H1 (cell line): Measurements from ENCODE around the gene RABGAP1. TPM values are rescaled to one million over a fixed set of nuclear protein-coding genes. Genes with fewer than 3 reads are reported as not detected.

Source experiments
- CTCF ChIA-PET: fragments of 300-600 bp; sonication (Branson Sonifier 250); formaldehyde crosslinking; loops from one replicate; lab custom pipeline; 2021; ENCODE audit not compliant: partially characterized antibody; lab: Charles Lee
- POLR2A ChIA-PET: fragments of 300-600 bp; sonication (Branson Sonifier 250); formaldehyde crosslinking; loops from one replicate; lab custom pipeline; 2021; ENCODE audit warnings: inconsistent platforms; ENCODE audit not compliant: partially characterized antibody; lab: Charles Lee
- DNase-seq, 2 experiments: peaks; one replicate each; pipeline versions ENCODE4 v3.0.0 to v3.0.0-alpha.2; 2010 to 2022; ENCODE audit warnings: low spot score in 2 of 2, low read depth in 1 of 2, mixed read lengths in 1 of 2
- FAIRE-seq: peaks from 2 replicates; lab custom pipeline; 2011; peaks lifted over from hg19 to GRCh38; lab: Jason Lieb, UNC
- H2AFZ ChIP-seq: 2 replicates; pipeline ENCODE4 v1.8.1; 2012; ENCODE audit warnings: low read length, inconsistent platforms
- H2AK5ac ChIP-seq: 2 replicates; pipeline ENCODE4 v1.6.1; 2013; ENCODE audit warnings: low read depth, low read length
- H2BK120ac ChIP-seq: replicated peaks from 2 replicates; pipeline ENCODE3; 2013; ENCODE audit warnings: low read depth, low read length, inconsistent platforms
- H2BK12ac ChIP-seq: 2 replicates; pipeline ENCODE4 v1.6.1; 2013; ENCODE audit warnings: low read depth, low read length
- H2BK15ac ChIP-seq: 2 replicates; pipeline ENCODE4 v1.6.1; 2013; ENCODE audit warnings: low read length
- H2BK20ac ChIP-seq: 2 replicates; pipeline ENCODE4 v1.6.1; 2013; ENCODE audit warnings: low read length
- H2BK5ac ChIP-seq: 2 replicates; pipeline ENCODE4 v1.6.1; 2013; ENCODE audit warnings: low read depth, low read length
- H3K14ac ChIP-seq: 2 replicates; pipeline ENCODE4 v1.6.1; 2013; ENCODE audit warnings: inconsistent platforms; ENCODE audit not compliant: insufficient read length
- H3K18ac ChIP-seq: 2 replicates; pipeline ENCODE4 v1.6.1; 2013; ENCODE audit warnings: low read length; ENCODE audit errors: extremely low read depth
- H3K23ac ChIP-seq: 2 replicates; pipeline ENCODE4 v1.6.1; 2013; ENCODE audit warnings: inconsistent platforms; ENCODE audit not compliant: insufficient read length
- H3K23me2 ChIP-seq: 2 replicates; pipeline ENCODE4 v1.6.1; 2013; ENCODE audit warnings: low read depth, low read length
- H3K27ac ChIP-seq: 2 replicates; pipeline ENCODE4 v1.6.1; 2011; ENCODE audit warnings: low read depth, low read length, inconsistent platforms
- H3K27me3 ChIP-seq, 4 experiments: replicated peaks in 1 of 4; 1 replicate in 1 of 4; 2 replicates in 3 of 4; pipeline versions ENCODE4 v1.6.1 to v1.8.1; 2011 to 2013; ENCODE audit warnings: low read length in 3 of 4, mild to moderate bottlenecking in 3 of 4, inconsistent platforms in 2 of 4, mixed read lengths in 2 of 4, moderate library complexity in 1 of 4; ENCODE audit not compliant: control insufficient read depth in 3 of 4, insufficient read depth in 3 of 4; ENCODE audit errors: extremely low read depth in 1 of 4
- H3K36me3 ChIP-seq, 4 experiments: 2 replicates each; pipeline versions ENCODE4 v1.6.1 to v1.8.1; 2011 to 2013; ENCODE audit warnings: mild to moderate bottlenecking in 4 of 4, low read length in 3 of 4, moderate library complexity in 2 of 4, control low read depth in 1 of 4, inconsistent platforms in 1 of 4; ENCODE audit not compliant: insufficient read depth in 4 of 4, control insufficient read depth in 2 of 4
- H3K4ac ChIP-seq: replicated peaks from 2 replicates; pipeline ENCODE3; 2013; ENCODE audit warnings: low read length, low read depth, mixed read lengths, inconsistent platforms; ENCODE audit not compliant: insufficient read length
- H3K4me1 ChIP-seq, 4 experiments: replicated peaks in 1 of 4; 1 replicate in 1 of 4; 2 replicates in 3 of 4; pipeline versions ENCODE4 v1.6.1 to v1.8.1; 2011 to 2013; ENCODE audit warnings: low read length in 3 of 4, inconsistent platforms in 2 of 4, mixed read lengths in 1 of 4; ENCODE audit not compliant: insufficient read depth in 4 of 4, control insufficient read depth in 3 of 4
- H3K4me2 ChIP-seq, 2 experiments: 2 replicates each; pipeline versions ENCODE4 v1.6.1 to v1.8.1; 2011 to 2013; ENCODE audit warnings: low read depth in 2 of 2, low read length in 2 of 2, control low read depth in 1 of 2, inconsistent platforms in 1 of 2, mild to moderate bottlenecking in 1 of 2; ENCODE audit not compliant: insufficient read depth in 1 of 2
- H3K4me3 ChIP-seq, 4 experiments: fragments of 200-600, 300-600 bp in 1 of 4; sonication (generic), shearing (Covaris generic), sonication (Bioruptor Twin) in 1 of 4; 2 replicates each; pipeline versions ENCODE4 v1.5.1 to v1.8.1; 2011 to 2016; ENCODE audit warnings: low read length in 4 of 4, low read depth in 3 of 4, control low read depth in 2 of 4, inconsistent platforms in 2 of 4, mild to moderate bottlenecking in 2 of 4, mixed read lengths in 1 of 4, moderate library complexity in 1 of 4; ENCODE audit not compliant: insufficient read depth in 2 of 4; ENCODE audit errors: extremely low read depth in 1 of 4
- H3K56ac ChIP-seq: replicated peaks from 2 replicates; pipeline ENCODE3; 2013; ENCODE audit warnings: low read depth, mild to moderate bottlenecking, mixed read lengths, low read length, inconsistent platforms; ENCODE audit not compliant: insufficient read length
- H3K79me1 ChIP-seq: 2 replicates; pipeline ENCODE4 v1.6.1; 2013; ENCODE audit warnings: low read depth, low read length, control low read depth
- H3K79me2 ChIP-seq, 2 experiments: 2 replicates each; pipeline versions ENCODE4 v1.6.1 to v1.8.1; 2012 to 2013; ENCODE audit warnings: low read length in 2 of 2, mild to moderate bottlenecking in 2 of 2, inconsistent platforms in 1 of 2; ENCODE audit not compliant: insufficient read depth in 2 of 2, control insufficient read depth in 1 of 2
- H3K9ac ChIP-seq, 4 experiments: replicated peaks in 1 of 4; 1 replicate in 1 of 4; 2 replicates in 3 of 4; pipeline versions ENCODE4 v1.6.1 to v1.8.1; 2011 to 2013; ENCODE audit warnings: low read depth in 3 of 4, low read length in 3 of 4, control low read depth in 2 of 4, mild to moderate bottlenecking in 2 of 4, moderate library complexity in 2 of 4, inconsistent platforms in 1 of 4; ENCODE audit errors: extremely low read depth in 1 of 4
- H3K9me3 ChIP-seq, 2 experiments: 2 replicates each; pipeline versions ENCODE4 v1.6.1 to v1.8.1; 2012 to 2013; ENCODE audit warnings: mild to moderate bottlenecking in 2 of 2, moderate library complexity in 2 of 2, control low read depth in 1 of 2, inconsistent platforms in 1 of 2, low read depth in 1 of 2, low read length in 1 of 2, mixed read lengths in 1 of 2; ENCODE audit not compliant: insufficient read depth in 2 of 2
- H4K20me1 ChIP-seq, 2 experiments: replicated peaks in 1 of 2; 2 replicates each; pipeline versions ENCODE3 to v1.8.1; 2011 to 2013; ENCODE audit warnings: inconsistent platforms in 2 of 2, low read length in 2 of 2, mild to moderate bottlenecking in 1 of 2; ENCODE audit not compliant: insufficient read depth in 2 of 2, control insufficient read depth in 1 of 2
- H4K5ac ChIP-seq: 2 replicates; pipeline ENCODE4 v1.6.1; 2013; ENCODE audit warnings: low read length, low read depth, mixed read lengths, inconsistent platforms; ENCODE audit not compliant: insufficient read length
- H4K8ac ChIP-seq: 2 replicates; pipeline ENCODE4 v1.8.0; 2013; ENCODE audit warnings: mild to moderate bottlenecking, moderate library complexity, low read length, inconsistent platforms; ENCODE audit not compliant: insufficient read depth; ENCODE audit errors: extremely low read depth
- H4K91ac ChIP-seq: replicated peaks from 2 replicates; pipeline ENCODE3; 2013; ENCODE audit warnings: low read length, mixed read lengths, inconsistent platforms; ENCODE audit not compliant: insufficient read length
- WGBS, 2 experiments: shearing (Covaris generic) in 1 of 2; methylation state at CpG; one replicate each; pipeline versions ENCODE4 v1.1.6 to v1.1.7; 2013 to 2015; ENCODE audit warnings: low lambda C conversion rate in 2 of 2, mixed read lengths in 2 of 2, inconsistent platforms in 1 of 2, low coverage in 1 of 2, missing lambda C conversion rate in 1 of 2; ENCODE audit not compliant: insufficient replicate concordance in 2 of 2, insufficient coverage in 1 of 2, insufficient read length in 1 of 2; ENCODE audit errors: extremely low coverage in 1 of 2, missing lambda C conversion rate in 1 of 2; 5-methylcytosine and 5-hydroxymethylcytosine counted together
- polyA plus RNA-seq, 7 experiments: library from polyadenylated mRNA; depleted of rRNA in 3 of 7; stranded (reverse) in 5 of 7; unstranded in 2 of 7; fragments of >200 nt in 5 of 7; fragments of 200-250 nt in 2 of 7; gene quantifications; 1 replicate in 5 of 7; 2 replicates in 1 of 7; 4 replicates in 1 of 7; pipeline versions ENCODE4 v1.2.1 to v1.2.3, GENCODE V29; 2011 to 2013; ENCODE audit warnings: missing spikeins in 2 of 7, mixed read lengths in 2 of 7
- total RNA-seq: library from RNA; stranded (reverse); fragmentation: NEBNext Ultra II Directional; extraction: Animal tissue kit (Norgen Biotek cat#: 25700); gene quantifications from 2 replicates; pipeline ENCODE4 v1.2.1, GENCODE V29; 2021

The RABGAP1 gene
- total and polyA plus RNA-seq, 2 of the 8 experiments (the other 6 are each of a cell fraction or from before 2014, with no cell fraction given): 15.7 to 38.3 TPM

GRCh38 chr9:123040801-123041200 is 100.0 kb downstream of the RABGAP1 start:
- H3K56ac ChIP-seq: no peak overlapping the region
- CTCF ChIA-PET: interaction anchor here (0.6 kb wide), 1 partner anchor 253 kb away, joined by 3 read pairs; no protein-coding TSS in a partner anchor
- H3K14ac ChIP-seq: no peak overlapping the region
- no peak overlapping the region for H4K5ac ChIP-seq
- H3K79me1 ChIP-seq: no peaks in the 10 kb centered on the region
- H2BK5ac ChIP-seq: no peak overlapping the region
- H3K79me2 ChIP-seq: no peaks in the 10 kb centered on the region
- H2AK5ac ChIP-seq: no peak overlapping the region
- H3K4ac ChIP-seq: no peak overlapping the region
- H2BK12ac ChIP-seq: no peak overlapping the region
- WGBS, 2 experiments: 92% methylated on average over 1 of the region's 1 CpG; no CpG with 5 or more reads in 1 of the 2 experiments
- no peak overlapping the region for H3K18ac ChIP-seq
- H3K4me2 ChIP-seq: no peak overlapping the region
- no peaks in the 10 kb centered on the region for H3K4me1 ChIP-seq
- H2BK120ac ChIP-seq: no peak overlapping the region
- H3K4me3 ChIP-seq: no peak overlapping the region
- peaks cover 0 to 4% (median 1%) of the 10 kb centered on the region in 4 experiments; a peak in 3 of 8 replicates for H3K36me3 ChIP-seq
- no peaks in the 10 kb centered on the region for H3K27me3 ChIP-seq
- H3K9me3 ChIP-seq: no peaks in the 10 kb centered on the region
- no peak overlapping the region for H4K91ac ChIP-seq
- no peaks in the 10 kb centered on the region for H4K20me1 ChIP-seq
- no peak overlapping the region for H3K27ac ChIP-seq
- no peak overlapping the region for H3K23ac ChIP-seq
- H3K23me2 ChIP-seq: no peaks in the 10 kb centered on the region
- POLR2A ChIA-PET: no interaction called here
- no peak overlapping the region for H2BK15ac ChIP-seq
- no peak overlapping the region for H3K9ac ChIP-seq
- H2AFZ ChIP-seq: no peak overlapping the region
- H4K8ac ChIP-seq: no peak overlapping the region
- H2BK20ac ChIP-seq: no peak overlapping the region
- DNase-seq: no peak
- FAIRE-seq: no peak
